UCSD-AML1 (cell line): ENCODE data around the gene TP53TG3D.
"Not testable (repeated sequence)": the region's sequence is repeated elsewhere in the genome, so short reads cannot be mapped to it uniquely, and the experiment has no call there.

ENCODE experiments used
- DNase-seq: peaks from one replicate; lab custom pipeline; 2025; ENCODE audit not compliant: unreplicated experiment; lab: John Stamatoyannopoulos, UW

Gene TP53TG3D

GRCh38 chr16:32252986-32253385 is at the start of gene TP53TG3D:
TSS of gene TP53TG3D (plus strand) at chr16:32253286. CDS start at chr16:32253354, 68 bp downstream.
- not testable (repeated sequence) for DNase-seq

GRCh38 chr16:32253507-32253906 is 421 bp downstream of the TP53TG3D start:
- not testable (repeated sequence) for DNase-seq

- DNase-seq: not testable (repeated sequence)
Observed at GRCh38 chr16:32261526-32261925, 8.4 kb downstream of the TP53TG3D start.

- not testable (repeated sequence) for DNase-seq
Observed at GRCh38 chr16:32263552-32263951, 10.5 kb downstream of the TP53TG3D start.

- not testable (repeated sequence) for DNase-seq
Observed at GRCh38 chr16:32281910-32282309, 28.8 kb downstream of the TP53TG3D start.

GRCh38 chr16:32283024-32283423 is 29.9 kb downstream of the TP53TG3D start:
- DNase-seq: not testable (repeated sequence)

GRCh38 chr16:32283917-32284495 is 30.9 kb downstream of the TP53TG3D start:
- not testable (repeated sequence) for DNase-seq

- DNase-seq: not testable (repeated sequence)
Observed at GRCh38 chr16:32284800-32285796, 32.0 kb downstream of the TP53TG3D start.

GRCh38 chr16:32286193-32286592 is 33.1 kb downstream of the TP53TG3D start:
- not testable (repeated sequence) for DNase-seq

GRCh38 chr16:32287743-32288142 is 34.7 kb downstream of the TP53TG3D start:
- DNase-seq: not testable (repeated sequence)

GRCh38 chr16:32289197-32289596 is 36.1 kb downstream of the TP53TG3D start:
- DNase-seq: not testable (repeated sequence)

GRCh38 chr16:32302776-32303175 is 49.7 kb downstream of the TP53TG3D start:
- not testable (repeated sequence) for DNase-seq
